Endodermal cell (in vitro differentiated cells): ENCODE results near the gene COL23A1. TPM values are rescaled to one million over a fixed set of nuclear protein-coding genes. Genes with fewer than 3 reads are reported as not detected.

Source experiments
- DNase-seq: peaks from one replicate; pipeline ENCODE4 v3.0.0-alpha.2; 2017
- H3K27ac ChIP-seq: 2 replicates; pipeline ENCODE4 v1.5.1; 2013; ENCODE audit warnings: mild to moderate bottlenecking, low read depth, low read length, moderate library complexity
- H3K27me3 ChIP-seq: 2 replicates; pipeline ENCODE4 v1.6.1; 2013; ENCODE audit warnings: mild to moderate bottlenecking, low read length, moderate library complexity; ENCODE audit not compliant: insufficient read depth, control insufficient read depth, poor library complexity, severe bottlenecking
- H3K36me3 ChIP-seq: 2 replicates; pipeline ENCODE4 v1.7.0; 2013; ENCODE audit warnings: mild to moderate bottlenecking, low read length, moderate library complexity; ENCODE audit not compliant: control insufficient read depth, insufficient read depth
- H3K4me1 ChIP-seq: one replicate; pipeline ENCODE4 v1.7.0; 2013; ENCODE audit warnings: low read length; ENCODE audit not compliant: control insufficient read depth, insufficient read depth
- H3K4me3 ChIP-seq: 2 replicates; pipeline ENCODE4 v1.5.1; 2013; ENCODE audit warnings: mild to moderate bottlenecking, low read length, moderate library complexity
- H3K9ac ChIP-seq: 2 replicates; pipeline ENCODE4 v1.6.1; 2013; ENCODE audit warnings: mild to moderate bottlenecking, low read length, moderate library complexity; ENCODE audit not compliant: poor library complexity, severe bottlenecking; ENCODE audit errors: extremely low read depth
- H3K9me3 ChIP-seq: 2 replicates; pipeline ENCODE4 v1.6.1; 2013; ENCODE audit warnings: mild to moderate bottlenecking, low read length, moderate library complexity; ENCODE audit not compliant: control insufficient read depth
- H3K27ac Mint-ChIP-seq: 2 replicates; pipeline ENCODE4 v1.8.0; 2020; ENCODE audit warnings: mixed read lengths
- H3K27me3 Mint-ChIP-seq: 2 replicates; pipeline ENCODE4 v1.8.0; 2021; ENCODE audit warnings: mild to moderate bottlenecking, mixed read lengths; ENCODE audit not compliant: insufficient read depth
- H3K36me3 Mint-ChIP-seq: 2 replicates; pipeline ENCODE4 v1.8.0; 2020; ENCODE audit warnings: low read depth, mixed read lengths
- H3K4me1 Mint-ChIP-seq: 2 replicates; pipeline ENCODE4 v1.8.0; 2020; ENCODE audit warnings: mixed read lengths
- H3K4me3 Mint-ChIP-seq: 2 replicates; pipeline ENCODE4 v1.8.0; 2020; ENCODE audit warnings: mild to moderate bottlenecking, moderate library complexity, mixed read lengths
- H3K9me3 Mint-ChIP-seq: 2 replicates; pipeline ENCODE4 v1.8.0; 2020; ENCODE audit warnings: mild to moderate bottlenecking, mixed read lengths
- WGBS, 2 experiments: methylation state at CpG; one replicate each; pipeline versions ENCODE4 v1.1.5 to v1.1.7; 2013; ENCODE audit warnings: missing lambda C conversion rate in 2 of 2, mixed read lengths in 1 of 2; ENCODE audit not compliant: insufficient coverage in 1 of 2, insufficient read length in 1 of 2; 5-methylcytosine and 5-hydroxymethylcytosine counted together
- total RNA-seq, 2 donors: library from RNA; stranded (reverse); fragmentation: NEBNext Ultra II Directional in 1 of 2; extraction: Animal tissue kit (Norgen Biotek cat#: 25700) in 1 of 2; gene quantifications; 2 replicates in 1 of 2; 3 replicates in 1 of 2; pipeline ENCODE4 v1.2.1, GENCODE V29; 2021
- TF ChIP-seq, protein P1 (sequence below): fragments of 200-600 bp; sonication (generic); conservative IDR thresholded peaks from 2 replicates; pipeline ENCODE4 v1.5.0; 2021; ENCODE audit warnings: antibody characterized with exemption, mild to moderate bottlenecking

The COL23A1 gene
- total RNA-seq, 2 donors from 2014 or later: 50.2 to 71.3 TPM

DNA sequence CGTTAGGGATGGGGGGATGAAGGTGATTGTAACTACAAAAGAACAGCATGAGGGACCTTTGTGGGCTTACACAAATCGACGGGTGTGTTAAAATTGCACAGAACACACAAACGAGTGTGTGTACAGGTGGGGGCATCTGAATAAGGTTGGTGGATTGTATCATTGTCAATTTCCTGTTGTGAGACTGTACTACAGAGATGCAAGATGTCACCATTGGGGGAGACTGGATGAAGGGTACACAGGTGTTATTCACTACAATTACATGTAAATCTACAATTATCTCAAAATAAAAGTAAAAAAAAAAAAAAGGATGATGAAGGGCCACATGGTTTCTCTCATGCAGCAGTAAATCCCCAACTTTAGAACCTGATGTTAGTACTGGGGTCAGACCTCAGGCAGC, 326.1 kb downstream of the COL23A1 start:
- TF ChIP-seq, protein P1, sequence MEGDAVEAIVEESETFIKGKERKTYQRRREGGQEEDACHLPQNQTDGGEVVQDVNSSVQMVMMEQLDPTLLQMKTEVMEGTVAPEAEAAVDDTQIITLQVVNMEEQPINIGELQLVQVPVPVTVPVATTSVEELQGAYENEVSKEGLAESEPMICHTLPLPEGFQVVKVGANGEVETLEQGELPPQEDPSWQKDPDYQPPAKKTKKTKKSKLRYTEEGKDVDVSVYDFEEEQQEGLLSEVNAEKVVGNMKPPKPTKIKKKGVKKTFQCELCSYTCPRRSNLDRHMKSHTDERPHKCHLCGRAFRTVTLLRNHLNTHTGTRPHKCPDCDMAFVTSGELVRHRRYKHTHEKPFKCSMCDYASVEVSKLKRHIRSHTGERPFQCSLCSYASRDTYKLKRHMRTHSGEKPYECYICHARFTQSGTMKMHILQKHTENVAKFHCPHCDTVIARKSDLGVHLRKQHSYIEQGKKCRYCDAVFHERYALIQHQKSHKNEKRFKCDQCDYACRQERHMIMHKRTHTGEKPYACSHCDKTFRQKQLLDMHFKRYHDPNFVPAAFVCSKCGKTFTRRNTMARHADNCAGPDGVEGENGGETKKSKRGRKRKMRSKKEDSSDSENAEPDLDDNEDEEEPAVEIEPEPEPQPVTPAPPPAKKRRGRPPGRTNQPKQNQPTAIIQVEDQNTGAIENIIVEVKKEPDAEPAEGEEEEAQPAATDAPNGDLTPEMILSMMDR: no peak
- H3K4me1 ChIP-seq: no peaks in the 10 kb centered on the region
- Mint-ChIP-seq H3K4me1 (peaks cover 6% of the 10 kb centered on the region), H3K27me3 (peaks cover 3% of the 10 kb centered on the region), H3K4me3 (no peak overlapping the region), H3K36me3 (peaks cover 27% of the 10 kb centered on the region), H3K27ac (no peak overlapping the region), H3K9me3 (peaks cover 10% of the 10 kb centered on the region)
- no peak overlapping the region for H3K4me3 ChIP-seq
- no peaks in the 10 kb centered on the region for H3K9me3 ChIP-seq
- no peaks in the 10 kb centered on the region for H3K36me3 ChIP-seq
- no peaks in the 10 kb centered on the region for H3K27me3 ChIP-seq
- DNase-seq: no peak
- H3K9ac ChIP-seq: no peak overlapping the region
- WGBS, 2 experiments: 90 to 95% methylated on average over 3 to 4 of the region's 4 CpGs
- no peak overlapping the region for H3K27ac ChIP-seq

DNA sequence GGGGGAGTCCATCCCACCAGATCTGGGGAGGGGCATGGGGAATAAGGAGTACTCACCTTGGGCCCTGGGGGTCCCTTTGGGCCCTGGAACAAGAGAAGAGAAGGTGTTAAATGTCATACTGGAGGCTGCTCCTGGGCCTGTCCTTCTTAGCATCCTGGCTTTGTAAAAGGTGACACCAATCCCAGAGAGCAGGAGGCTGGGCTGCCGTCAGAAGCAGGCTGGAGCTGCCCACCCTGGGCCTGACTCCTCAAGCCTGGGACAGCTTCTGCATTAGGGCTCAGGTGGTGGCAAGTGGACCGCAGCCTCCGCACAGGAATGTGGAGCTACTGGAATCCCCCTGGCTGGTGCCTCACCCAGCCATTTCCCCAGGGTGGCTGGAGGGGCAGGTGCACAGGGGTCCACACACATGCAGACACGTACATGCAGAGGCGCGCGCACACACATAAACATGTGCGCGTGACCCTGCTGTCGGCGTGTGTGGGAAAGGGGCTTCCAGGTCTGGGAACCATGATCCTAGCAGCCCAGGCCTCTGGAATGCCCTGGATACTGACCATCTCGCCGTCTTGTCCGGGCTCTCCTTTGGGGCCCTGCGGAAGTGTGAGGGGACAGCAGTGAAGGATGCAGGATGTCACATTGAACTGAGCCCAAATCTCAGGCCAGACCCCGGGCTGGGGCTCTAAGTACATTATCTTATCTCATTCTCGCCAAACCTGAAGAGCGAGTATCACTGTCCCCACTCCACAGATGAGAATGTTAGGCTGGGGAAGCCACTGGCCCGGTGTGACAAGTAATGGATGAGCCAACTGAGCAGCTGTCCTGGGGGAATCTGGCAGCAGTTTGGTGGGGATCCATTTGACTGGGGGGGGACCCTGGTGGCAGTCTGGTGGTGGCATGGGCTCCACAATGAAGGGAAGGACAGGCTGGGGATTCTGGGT, 328.3 kb downstream of the COL23A1 start:
- no peak overlapping the region for H3K27ac Mint-ChIP-seq
- H3K36me3 Mint-ChIP-seq: peaks cover 27% of the 10 kb centered on the region

DNA sequence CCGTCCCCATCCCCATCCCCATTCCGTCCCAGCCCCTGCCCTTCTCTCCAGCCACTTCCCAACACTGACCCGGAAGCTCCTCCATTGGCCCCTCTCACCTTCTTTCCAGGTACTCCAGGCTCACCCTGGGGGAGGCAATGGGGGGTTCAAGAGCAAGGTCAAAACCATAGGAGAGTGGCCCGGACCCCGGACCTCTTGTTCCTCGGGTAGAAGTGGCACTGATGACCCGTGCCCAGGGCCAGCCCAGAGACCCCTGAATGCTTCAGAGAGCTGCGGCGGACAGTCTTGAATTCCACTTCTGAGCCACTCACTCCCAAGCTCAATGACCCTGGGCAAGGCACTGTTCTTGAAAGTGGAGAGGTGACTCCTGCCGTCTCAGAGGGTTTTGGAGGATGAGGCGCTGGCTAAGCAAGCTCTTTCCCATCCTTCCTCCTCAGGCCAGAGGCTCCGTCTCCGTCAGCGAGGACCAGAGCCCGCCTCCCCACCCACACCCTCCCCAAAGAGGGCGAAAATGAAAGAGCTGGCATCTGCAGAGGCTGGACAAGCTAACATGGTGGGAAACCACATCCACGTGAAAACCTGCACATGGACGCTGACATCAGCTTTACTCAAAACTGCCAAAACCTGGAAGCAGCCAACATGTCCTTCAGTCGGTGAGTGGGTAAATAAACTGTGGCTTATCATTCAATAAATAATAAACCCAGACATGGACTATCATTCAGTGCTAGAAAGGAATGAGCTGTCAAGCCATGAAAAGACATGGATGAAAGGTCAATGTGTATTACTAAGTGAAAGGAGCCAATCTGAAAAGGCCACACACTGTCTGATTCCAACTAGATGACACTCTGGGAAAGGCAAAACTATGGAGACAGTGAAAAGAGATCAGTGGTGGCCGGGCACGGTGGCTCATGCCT, 330.3 kb downstream of the COL23A1 start:
- Mint-ChIP-seq H3K36me3 (peaks cover 25% of the 10 kb centered on the region), H3K4me1 (peaks cover 6% of the 10 kb centered on the region), H3K27me3 (peaks cover 3% of the 10 kb centered on the region), H3K27ac (no peak overlapping the region), H3K9me3 (peaks cover 6% of the 10 kb centered on the region), H3K4me3 (no peak overlapping the region)
- no peak for DNase-seq
- 88% methylated on average over 11 to 21 of the region's 21 CpGs for WGBS, 2 experiments
- Histone ChIP-seq H3K4me1 (no peaks in the 10 kb centered on the region), H3K36me3 (no peaks in the 10 kb centered on the region), H3K27ac (no peak overlapping the region), H3K9ac (no peak overlapping the region), H3K27me3 (no peaks in the 10 kb centered on the region), H3K9me3 (no peaks in the 10 kb centered on the region), H3K4me3 (no peak overlapping the region)
- TF ChIP-seq, protein P1: no peak

More for the DNA sequence above, 328.3 kb downstream of the COL23A1 start:
- H3K9me3 ChIP-seq: no peaks in the 10 kb centered on the region
- no peak overlapping the region for H3K9ac ChIP-seq
- TF ChIP-seq, protein P1: no peak
- no peak overlapping the region for H3K27ac ChIP-seq
- H3K9me3 Mint-ChIP-seq: peaks cover 10% of the 10 kb centered on the region
- peaks cover 6% of the 10 kb centered on the region for H3K4me1 Mint-ChIP-seq
- no peaks in the 10 kb centered on the region for H3K27me3 ChIP-seq
- H3K27me3 Mint-ChIP-seq: peaks cover 3% of the 10 kb centered on the region
- H3K4me1 ChIP-seq: no peaks in the 10 kb centered on the region
- DNase-seq: no peak
- H3K36me3 ChIP-seq: no peaks in the 10 kb centered on the region
- WGBS, 2 experiments: 93 to 96% methylated on average over 17 to 19 of the region's 19 CpGs
- no peak overlapping the region for H3K4me3 Mint-ChIP-seq
- H3K4me3 ChIP-seq: no peak overlapping the region
